ENCODE data around the gene SLC41A3.
A peak's percentile ranks its signal among the peaks of the same experiment; 100 is the strongest.
"Not testable (repeated sequence)": the region's sequence is repeated elsewhere in the genome, so short reads cannot be mapped to it uniquely, and the experiment has no call there.

Gene SLC41A3

DNA sequence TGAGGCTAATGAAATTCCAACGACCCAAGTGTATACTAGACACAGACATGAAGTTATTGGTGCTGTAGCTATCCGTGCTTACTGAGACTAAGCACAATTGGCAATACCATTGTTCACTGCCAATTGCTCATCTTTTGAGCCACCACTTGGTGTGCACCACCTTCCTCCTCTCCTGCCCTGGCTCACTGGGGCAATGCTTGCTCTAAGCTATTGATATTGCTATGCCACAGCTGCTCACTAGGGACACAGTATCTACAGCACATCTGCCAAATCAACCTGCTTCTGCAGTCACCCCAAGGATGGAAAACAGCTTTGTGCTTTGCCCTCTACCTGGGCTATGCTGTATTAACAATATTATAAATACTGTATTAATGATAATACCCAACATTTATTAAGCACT lies 99.0 kb downstream of the SLC41A3 start:
- DNase-seq = not testable (repeated sequence)

DNA sequence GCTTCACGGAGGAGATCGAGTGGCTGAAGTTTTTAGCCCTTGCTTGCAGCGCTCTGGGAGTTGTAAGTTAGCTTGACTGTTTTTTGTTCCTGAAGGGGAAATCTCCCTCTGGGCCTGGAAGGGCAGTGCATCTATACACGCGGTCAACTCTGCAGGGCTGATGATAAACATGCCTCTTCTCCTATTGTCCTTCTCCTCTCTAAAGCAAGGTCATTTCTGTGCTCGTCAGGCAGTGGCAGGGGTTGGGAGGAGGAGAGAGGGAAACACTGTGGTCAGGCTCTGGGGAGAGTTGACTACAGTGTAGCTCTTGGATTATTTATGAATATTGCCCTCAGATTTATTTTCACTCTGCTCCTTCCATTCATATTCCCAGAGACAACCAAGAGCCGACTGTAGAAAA lies 106.8 kb downstream of the SLC41A3 start:
- DNase-seq = not testable (repeated sequence)

DNA sequence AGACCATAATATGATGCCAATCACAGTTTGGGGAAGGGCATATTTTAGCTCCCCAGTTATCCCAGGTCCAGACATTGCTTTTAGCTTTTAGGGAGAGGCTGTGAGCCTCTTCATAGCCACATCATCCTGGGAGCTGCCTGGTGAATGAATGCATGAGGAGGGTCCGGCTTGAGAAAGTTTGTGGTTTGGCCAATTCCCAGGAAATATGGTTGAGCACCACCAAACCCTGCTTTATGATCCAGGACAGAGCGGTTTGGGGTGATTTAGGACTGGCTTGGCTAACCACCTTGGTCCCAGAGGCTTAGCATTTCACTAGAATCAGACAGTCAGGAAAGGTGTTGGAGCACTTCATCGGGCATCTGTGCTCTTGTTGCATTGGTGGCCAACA lies 107.9 kb downstream of the SLC41A3 start:
- not testable (repeated sequence) for DNase-seq

DNA sequence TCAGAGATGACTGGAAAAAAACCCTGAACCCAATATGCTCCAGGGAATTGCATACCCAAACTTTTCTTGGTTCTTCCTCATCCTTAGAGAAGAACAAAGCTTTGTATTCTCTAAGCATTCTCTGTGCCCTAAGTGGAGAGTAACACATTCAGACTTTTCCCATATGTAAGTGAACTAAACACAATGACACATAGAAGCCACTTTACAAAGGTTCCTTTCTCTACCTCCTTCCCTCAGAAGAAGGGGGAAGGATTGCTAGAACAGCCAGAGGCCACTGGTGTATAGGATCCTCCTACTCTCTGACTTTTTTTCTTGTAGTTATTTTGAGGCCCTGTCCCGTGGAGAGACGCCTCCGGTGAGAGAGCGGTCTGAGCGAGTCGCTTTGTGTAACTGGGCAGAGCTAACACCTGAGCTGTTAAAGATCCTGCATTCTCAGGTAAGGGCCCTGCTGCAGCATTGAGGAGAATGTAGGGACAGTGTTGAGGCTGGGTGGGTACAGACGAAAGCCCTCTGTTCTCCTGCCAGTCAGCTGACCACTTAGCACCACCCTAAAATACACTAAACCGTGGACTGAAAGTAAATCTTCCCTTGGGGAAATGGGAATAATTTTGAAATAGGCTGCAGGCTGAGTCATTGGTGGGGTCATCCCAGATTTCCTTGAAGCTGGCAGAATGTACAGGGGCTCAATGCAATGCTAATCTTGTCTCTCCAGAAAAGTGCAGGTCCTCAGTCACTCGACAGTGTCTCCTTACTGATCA lies 108.5 kb downstream of the SLC41A3 start:
- DNase-seq = not testable (repeated sequence)

DNA sequence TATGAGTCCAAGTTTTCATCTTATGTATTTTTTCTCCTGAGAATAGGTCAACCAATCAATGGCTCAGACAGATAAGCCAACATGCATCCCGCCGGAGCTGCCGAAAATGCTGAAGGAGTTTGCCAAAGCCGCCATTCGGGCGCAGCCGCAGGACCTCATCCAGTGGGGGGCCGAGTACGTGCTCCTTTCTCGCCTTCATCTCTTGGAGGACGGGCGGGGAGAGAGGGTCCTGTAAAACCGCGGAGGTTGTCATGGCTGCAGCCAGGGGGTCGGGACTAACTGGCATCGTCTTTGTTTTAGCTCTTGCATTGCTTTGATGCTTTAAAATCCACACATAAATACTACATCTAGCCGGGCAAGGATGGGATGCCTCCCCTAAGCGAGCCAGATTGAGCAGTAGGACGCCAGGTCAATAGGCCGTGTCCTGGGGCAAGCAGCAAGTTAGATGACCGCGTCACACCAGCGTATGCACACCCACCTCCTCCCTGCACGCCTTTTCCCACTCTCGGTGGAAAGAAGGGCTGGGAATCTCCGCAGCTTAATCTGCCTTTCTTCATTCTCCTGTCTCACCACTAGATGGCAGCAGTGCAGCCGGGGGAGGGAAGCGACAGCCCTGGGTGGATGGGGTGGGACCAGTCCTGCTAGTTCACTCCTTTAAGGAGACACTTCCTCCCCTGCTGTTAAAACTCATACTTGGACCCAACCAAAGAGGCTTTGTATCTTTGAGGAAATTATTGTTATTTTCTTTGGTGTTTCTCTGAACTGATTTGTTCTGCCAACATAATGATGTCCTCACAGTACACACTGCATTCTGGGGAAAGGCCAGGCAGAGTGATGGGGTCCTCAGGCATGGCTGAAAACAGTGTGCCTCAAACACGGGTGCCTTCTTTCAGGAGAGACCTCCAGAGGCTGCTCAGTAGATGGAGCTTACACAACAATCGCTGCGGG lies 111.7 kb downstream of the SLC41A3 start:
- DNase-seq = peak; percentile 24

DNA sequence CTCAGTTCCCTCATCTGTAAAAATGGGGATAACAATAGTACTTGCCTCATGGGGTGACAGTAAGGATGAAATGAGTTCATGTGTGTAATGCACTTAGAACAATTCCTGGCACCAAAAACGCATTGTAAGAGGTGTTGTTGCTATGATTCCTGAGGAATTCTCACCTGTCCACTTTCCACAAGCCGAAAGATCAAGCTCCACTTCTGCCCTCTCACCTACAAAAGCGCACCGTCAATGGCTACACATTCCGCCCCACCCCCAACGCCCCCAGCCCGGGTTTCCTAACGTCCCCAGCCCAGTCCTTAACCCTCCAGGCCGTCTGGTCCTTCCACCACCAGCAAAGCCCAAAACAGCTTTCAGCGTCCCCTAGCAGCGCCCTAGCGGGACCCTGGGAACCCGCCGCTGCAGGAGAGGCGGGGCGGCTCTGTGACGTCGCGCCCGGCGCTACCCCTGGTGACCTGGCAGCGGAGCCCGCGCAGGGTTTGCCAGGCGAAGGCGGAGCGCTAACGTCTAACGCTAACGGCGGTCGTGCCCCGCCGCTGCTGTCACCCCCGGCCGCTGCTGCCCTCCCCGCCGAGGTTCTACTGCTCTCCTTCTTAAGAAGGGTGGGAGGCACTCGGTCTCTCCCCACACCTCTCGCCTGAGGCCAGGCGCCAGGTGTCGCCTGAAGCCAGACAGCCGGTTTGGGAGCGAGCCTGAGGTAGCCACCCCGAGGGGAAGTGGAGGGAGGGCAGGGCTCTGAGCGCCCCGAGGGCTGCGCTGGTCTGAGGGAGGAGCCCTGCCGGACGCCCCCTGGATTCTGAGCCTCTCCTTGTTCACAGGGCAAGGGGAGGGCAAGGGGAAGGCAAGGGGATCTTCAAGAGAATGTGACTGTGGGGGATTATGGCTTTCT lies 115.0 kb downstream of the SLC41A3 start, which contains the start of gene ROPN1B:
Gene ROPN1B, plus strand, starts transcription at position 478 of the 892 bp plus-strand sequence. CDS start 2,877 bp downstream, outside the sequence.
- not testable (repeated sequence) for DNase-seq

DNA sequence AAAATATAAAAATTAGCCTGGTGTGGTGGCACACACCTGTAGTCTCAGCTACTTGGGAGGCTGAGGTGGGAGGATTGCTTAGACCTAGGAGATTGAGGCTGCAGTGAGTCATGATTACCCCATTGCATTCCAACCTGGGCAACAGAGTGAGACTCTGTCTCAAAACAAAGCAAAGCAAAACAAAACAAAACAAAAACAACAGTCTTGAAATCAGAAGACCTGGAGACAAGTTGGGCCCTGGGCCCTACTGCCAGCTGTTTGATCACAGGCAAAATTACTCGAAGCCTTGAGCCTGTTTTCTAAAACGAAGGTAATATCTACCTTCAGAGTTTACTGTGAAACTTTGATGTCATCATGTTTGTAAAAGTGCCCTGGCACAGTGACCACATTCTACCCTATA lies 115.8 kb downstream of the SLC41A3 start:
- not testable (repeated sequence) for DNase-seq

DNA sequence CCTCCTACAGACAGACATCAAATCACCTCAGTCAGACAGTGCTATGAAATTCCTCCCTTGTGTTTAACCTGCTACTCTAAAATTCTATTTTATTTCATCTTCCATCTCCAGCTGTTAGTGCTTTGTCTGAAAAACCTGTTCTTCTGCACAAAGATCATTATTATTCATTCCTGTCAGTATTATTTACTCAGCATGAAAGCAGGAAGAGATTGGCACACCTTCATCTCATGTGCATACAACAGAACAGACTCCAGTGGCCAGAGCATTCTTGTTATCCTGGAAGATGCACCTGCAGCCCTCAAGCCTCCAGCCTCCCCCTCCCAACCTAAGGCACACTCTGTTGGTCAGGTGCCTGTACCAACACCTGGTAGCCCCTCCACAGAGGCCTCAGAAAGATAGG lies 116.8 kb downstream of the SLC41A3 start:
- DNase-seq = no peak

DNA sequence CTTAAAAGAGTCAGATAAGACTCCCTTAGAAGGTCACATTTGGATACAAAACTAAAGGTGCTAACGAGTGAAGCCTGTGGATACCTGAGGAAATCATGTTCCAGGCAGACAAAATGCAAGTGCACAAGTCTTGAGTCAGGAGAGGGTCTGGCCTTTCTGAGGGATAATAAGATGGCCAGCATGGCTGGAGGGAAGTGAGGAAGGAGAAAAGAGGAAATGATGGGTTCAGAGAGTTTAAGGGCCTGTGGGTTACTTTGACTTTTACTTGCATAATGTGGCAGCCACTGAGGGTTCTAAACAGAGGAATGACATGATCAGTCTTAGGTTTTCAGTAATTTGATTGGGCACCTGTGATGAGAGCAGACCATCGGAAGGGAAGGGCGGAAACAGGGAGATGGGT lies 118.4 kb downstream of the SLC41A3 start:
- DNase-seq = no peak

DNA sequence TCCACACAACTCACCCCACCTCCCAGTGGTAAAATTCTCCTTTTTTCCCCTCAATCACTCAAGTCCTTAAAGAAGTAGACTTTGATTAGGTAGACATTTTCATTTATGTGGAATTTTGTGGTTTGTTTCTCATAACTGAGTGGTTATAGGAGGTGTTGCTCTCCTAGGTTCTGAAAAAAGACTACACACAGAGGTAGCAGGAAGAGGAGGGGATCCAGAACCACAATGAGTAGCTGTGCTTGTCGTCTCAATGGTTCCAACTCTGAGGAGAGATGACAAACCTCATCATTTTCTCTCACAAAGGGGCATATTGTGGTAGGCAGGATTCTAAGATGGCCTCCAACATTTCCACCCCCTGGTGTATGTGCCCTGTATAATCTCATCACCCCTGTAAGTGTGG lies 120.1 kb downstream of the SLC41A3 start:
- not testable (repeated sequence) for DNase-seq

DNA sequence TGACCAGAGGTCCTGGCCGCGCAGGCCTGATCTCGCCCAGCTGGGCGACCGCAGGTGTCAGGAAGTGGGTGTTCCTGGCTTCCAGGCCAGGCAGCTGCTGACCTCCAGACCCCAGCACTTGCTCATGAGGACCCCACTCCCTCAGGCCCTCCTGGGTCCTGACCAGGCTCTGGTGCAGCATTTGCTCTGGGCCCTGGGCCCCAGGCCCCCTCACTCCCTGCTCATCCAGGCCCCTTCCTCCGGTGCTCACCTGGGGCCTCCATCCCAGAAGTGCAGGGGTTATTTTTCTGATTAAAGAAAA lies 122.7 kb downstream of the SLC41A3 start:
- DNase-seq = no peak

DNA sequence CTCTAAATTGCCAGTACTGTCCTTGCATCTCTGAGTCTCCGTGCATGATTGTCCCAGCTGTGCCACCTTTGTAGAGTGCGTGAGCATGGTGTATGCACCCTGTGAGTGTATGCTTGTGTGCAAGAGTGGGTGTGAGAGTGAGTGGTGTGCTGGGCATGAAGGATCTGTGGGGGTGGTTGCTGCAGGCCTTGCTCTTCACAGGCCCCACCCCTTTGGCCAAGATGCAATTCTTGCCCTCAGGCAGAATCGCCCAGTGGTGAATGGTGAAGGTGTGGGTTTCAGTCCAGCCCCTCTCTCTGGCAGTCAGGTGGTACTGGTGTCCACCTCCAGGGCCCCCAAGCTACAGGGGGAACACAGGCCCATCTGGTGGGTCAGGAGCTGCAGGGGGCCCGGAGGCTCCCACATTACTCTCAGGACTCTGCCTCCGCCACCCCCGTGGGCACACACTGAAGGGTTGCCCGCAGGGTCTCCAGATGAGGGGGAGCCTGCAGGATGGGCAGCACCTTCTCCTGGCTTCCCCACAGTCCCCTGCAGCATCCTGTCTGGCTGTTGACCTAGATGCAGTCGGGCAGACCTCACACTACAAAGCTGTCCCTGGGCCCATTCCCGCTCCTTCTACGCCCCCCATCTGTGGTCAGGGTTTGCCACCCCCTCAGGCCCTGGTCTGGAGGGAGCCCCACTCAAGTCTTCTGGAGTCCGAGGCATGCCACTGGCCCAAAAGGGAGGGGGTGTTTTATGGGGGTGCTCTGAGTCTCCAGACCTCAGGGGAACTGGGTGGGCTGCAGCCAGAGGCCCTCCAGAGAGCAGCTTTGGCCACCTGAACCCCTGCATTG lies 123.3 kb downstream of the SLC41A3 start:
- no peak for DNase-seq

DNA sequence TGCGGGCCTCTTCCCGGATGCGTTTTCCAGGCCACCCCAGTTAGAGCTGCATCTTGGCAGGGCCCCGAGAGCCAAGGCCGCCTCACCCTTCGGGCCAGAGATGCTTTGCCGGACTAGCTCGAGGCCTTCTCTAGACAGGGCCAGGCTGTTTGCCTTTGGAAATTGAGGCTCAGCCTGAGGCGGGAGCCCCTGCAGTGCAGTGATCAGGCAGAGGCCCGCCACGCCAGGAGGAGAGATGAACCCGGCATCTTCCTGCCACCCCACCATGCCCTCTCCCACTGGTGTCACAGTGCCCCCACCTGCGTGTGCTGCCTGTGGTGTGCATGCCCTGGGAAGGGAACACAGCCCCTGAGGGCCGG lies 123.9 kb downstream of the SLC41A3 start:
- no peak for DNase-seq

DNA sequence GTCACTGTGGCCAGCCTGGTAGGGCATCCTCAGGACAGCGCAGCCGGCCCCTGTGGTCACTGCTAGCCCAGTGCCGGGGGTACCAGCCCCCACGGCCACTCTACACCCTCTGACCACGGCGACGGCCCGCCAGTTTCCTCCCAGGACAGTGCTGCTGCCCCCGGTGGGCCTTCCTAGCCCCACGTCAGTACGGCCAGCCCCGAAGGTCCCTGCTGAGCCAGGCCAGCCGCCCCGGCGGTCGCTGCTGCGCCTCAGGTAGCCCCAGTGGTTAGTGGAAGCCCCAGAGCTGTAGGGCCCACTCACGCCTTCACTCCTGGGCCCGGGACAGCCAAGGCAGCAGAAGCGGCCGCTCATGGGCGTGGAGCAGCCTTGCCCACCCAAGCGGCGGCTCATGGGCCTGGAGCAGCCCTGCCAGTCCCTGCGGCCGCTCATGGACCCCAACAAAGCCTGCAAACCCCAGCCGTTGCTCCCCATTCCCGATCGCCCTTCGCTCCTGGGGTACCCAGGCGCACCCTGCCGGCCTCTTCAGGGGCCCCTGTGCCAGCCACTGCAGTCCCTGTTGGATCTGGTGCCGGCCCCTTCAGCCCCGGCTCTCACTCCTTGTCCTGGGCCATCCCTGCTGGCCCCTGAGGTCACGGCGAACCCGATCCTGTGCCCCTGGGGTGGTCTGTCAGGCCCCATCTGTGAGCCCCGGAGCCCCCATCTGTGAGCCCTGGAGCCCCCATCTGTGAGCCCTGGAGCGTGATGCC lies 124.4 kb downstream of the SLC41A3 start:
- no peak for DNase-seq

DNA sequence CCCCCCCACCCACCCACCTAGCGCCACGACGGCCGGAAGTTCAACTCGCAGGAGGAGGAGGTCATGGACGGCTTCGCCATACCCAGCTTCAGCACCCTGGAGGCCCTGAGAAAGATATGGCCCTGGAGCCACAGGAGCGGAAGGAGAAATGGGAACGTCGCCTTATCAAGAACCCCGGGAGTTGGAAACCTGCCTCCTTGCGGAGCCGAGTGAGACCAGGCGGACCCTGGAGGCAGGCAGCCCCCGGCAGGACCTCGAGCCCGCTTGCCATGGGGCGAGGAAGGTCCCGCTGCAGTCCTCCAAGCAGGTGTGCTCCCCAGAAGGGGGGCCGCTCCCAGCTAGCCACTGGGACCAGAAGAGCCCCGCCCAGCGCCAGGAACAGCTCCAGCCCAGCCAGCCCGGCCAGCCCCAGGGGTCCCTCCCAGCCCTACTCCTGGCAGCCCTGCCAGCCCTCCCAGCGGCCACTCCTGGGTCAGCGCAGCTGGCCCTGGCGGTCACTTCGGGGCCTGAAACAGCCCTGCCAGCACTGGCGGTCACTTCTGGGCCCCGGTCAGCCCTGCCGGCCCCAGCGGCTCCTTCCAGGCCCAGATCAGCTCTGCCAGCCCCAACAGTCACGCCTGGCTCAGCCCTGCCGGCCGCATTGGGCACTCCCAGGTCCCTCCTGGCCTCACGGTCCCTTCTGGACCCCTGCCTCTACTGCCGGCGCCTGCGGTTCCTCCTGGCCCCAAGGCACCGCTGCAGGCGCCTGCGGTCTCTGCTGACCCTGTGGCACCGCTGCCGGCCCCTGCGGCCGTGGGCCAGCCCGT lies 125.2 kb downstream of the SLC41A3 start:
- DNase-seq = no peak

DNA sequence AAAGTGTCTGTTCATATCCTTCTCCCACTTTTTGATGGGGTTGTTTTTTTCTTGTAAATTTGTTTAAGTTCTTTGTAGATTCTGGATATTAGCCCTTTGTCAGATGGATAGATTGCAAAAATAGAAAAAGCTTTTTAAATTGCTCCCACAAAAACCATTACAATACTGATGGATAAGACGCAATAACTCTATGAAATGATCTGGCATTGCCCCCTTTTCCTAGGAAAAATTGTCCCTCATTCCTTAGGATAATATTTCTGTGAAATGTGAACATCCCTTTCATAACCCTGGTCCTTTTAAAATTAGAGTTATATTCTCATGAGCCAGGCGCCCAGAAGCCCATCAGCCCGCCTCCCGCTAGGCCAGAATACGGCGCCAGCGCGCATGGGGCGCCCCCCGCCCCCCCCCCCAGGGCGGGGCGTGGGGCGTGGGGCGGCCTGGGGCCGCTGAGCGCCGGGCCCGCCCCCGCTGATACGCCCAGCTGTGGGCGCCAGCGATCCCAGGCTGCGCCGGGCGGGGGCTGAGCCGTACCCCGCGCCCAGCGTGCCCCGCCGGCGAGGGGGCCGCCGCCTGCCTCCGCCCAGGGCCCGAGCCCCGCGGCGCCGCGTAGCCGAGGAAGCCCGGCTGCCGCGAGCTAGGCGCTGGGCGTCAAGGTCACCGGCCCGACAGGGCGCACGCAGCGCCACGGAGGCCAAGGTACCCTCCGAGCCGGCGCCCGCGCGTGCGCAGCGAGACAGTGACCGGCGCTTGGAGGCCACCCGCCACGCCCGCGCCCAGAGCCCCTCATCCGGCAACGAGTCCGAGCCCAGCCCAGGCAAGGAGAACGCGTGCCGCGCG lies 126.0 kb downstream of the SLC41A3 start:
- DNase-seq = no peak

DNA sequence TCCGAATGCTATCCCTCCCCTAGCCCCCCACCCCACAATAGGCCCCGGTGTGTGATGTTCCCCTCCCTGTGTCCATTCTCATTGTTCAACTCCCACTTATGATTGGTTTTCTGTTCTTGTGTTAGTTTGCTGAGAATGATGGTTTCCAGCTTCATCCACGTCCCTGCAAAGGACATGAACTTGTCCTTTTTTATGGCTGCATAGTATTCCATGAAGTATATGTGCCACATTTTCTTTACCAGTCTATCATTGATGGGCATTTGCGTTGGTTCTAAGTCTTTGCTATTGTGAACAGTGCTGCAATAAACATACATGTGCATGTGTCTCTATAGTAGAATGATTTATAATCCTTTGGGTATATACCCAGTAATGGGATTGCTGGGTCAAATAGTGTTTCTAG lies 126.9 kb downstream of the SLC41A3 start:
- not testable (repeated sequence) for DNase-seq

Measured in OCI-M1 (cell line).